CD4-positive, alpha-beta memory T cell (primary cell): ENCODE results near the gene TMEM134. TPM values are rescaled to one million over a fixed set of nuclear protein-coding genes. Genes with fewer than 3 reads are reported as not detected.

ENCODE experiments used
- CTCF ChIA-PET: fragments of 350-600 bp; sonication (Branson Sonifier 250); formaldehyde crosslinking; loops from one replicate; lab custom pipeline; 2021; ENCODE audit warnings: inconsistent platforms; ENCODE audit not compliant: partially characterized antibody; lab: Charles Lee
- POLR2A ChIA-PET: fragments of 350-600 bp; sonication (Branson Sonifier 250); formaldehyde crosslinking; loops from one replicate; lab custom pipeline; 2021; ENCODE audit not compliant: partially characterized antibody; lab: Charles Lee
- DNase-seq, 5 donors: peaks; one replicate each; pipeline versions ENCODE4 v3.0.0 to v3.0.0-alpha.2; 2020 to 2022; ENCODE audit warnings: mixed read lengths in 1 of 5
- H3K27ac ChIP-seq: one replicate; pipeline ENCODE4 v1.7.0; 2013; ENCODE audit warnings: low read depth, low read length
- H3K27me3 ChIP-seq: 2 replicates; pipeline ENCODE4 v1.7.0; 2013; ENCODE audit warnings: mild to moderate bottlenecking, low read length, moderate library complexity; ENCODE audit not compliant: insufficient read depth
- H3K36me3 ChIP-seq: 2 replicates; pipeline ENCODE4 v1.7.0; 2013; ENCODE audit warnings: mild to moderate bottlenecking, low read length, moderate library complexity; ENCODE audit not compliant: insufficient read depth
- H3K4me1 ChIP-seq: 2 replicates; pipeline ENCODE4 v1.7.0; 2013; ENCODE audit warnings: mild to moderate bottlenecking, low read length, moderate library complexity; ENCODE audit not compliant: insufficient read depth
- H3K4me3 ChIP-seq, 2 donors: one replicate each; pipeline ENCODE4 v1.7.0; 2013; ENCODE audit warnings: low read length in 2 of 2, mild to moderate bottlenecking in 1 of 2
- H3K9me3 ChIP-seq, 2 donors: one replicate each; pipeline ENCODE4 v1.7.0; 2013; ENCODE audit warnings: low read length in 2 of 2, control low read depth in 1 of 2; ENCODE audit not compliant: control insufficient read depth in 1 of 2
- H3K27ac Mint-ChIP-seq, 7 donors: one replicate each; pipeline ENCODE4 v1.8.0; 2020 to 2021; ENCODE audit warnings: mixed read lengths in 7 of 7, mild to moderate bottlenecking in 6 of 7, inconsistent platforms in 3 of 7, moderate library complexity in 3 of 7
- H3K27me3 Mint-ChIP-seq, 2 donors: one replicate each; pipeline ENCODE4 v1.8.0; 2020 to 2021; ENCODE audit warnings: mixed read lengths in 2 of 2
- H3K36me3 Mint-ChIP-seq, 2 donors: one replicate each; pipeline ENCODE4 v1.8.0; 2020 to 2021; ENCODE audit warnings: mixed read lengths in 2 of 2, inconsistent platforms in 1 of 2, mild to moderate bottlenecking in 1 of 2
- H3K4me1 Mint-ChIP-seq, 4 donors: one replicate each; pipeline ENCODE4 v1.8.0; 2020 to 2021; ENCODE audit warnings: mixed read lengths in 4 of 4, mild to moderate bottlenecking in 1 of 4
- H3K4me3 Mint-ChIP-seq, 8 donors: one replicate each; pipeline ENCODE4 v1.8.0; 2020 to 2021; ENCODE audit warnings: mixed read lengths in 8 of 8, mild to moderate bottlenecking in 7 of 8, moderate library complexity in 6 of 8, inconsistent platforms in 3 of 8
- H3K9me3 Mint-ChIP-seq, 8 donors: one replicate each; pipeline ENCODE4 v1.8.0; 2020 to 2021; ENCODE audit warnings: mixed read lengths in 8 of 8, mild to moderate bottlenecking in 5 of 8, inconsistent platforms in 3 of 8, moderate library complexity in 1 of 8
- intact Hi-C: fragments of 100-400 bp; cut with micrococcal nuclease; formaldehyde crosslinking; loops from one replicate; pipeline ENCODE4 v1.15.1; 2023
- polyA plus RNA-seq, 2 donors: library from polyadenylated mRNA; unstranded; fragments of 300-500 nt; fragmentation: Illumina TruSeq; gene quantifications; one replicate each; pipeline ENCODE4 v1.2.3, GENCODE V29; 2021
- total RNA-seq, 2 experiments: library from RNA; stranded (reverse); gene quantifications; one replicate each; pipeline ENCODE4 v1.2.3, GENCODE V29; 2021

Gene TMEM134
- total and polyA plus RNA-seq, 4 experiments from 2014 or later, result 90.1 to 162 (median 126) TPM

- POLR2A ChIA-PET, result interaction anchor here (1.1 to 16.2 kb wide), 10 partner anchors 9 to 139 kb away, joined by 3 to 279 read pairs (median 8); partner anchors contain the start of genes AIP, PITPNM1, PPP1CA and PTPRCAP
Measured at GRCh38 chr11:67491276-67492068, 22.4 kb upstream of the TMEM134 start.

GRCh38 chr11:67490727-67491065 is 21.6 kb upstream of the TMEM134 start:
- H3K27me3 ChIP-seq, result no peaks in the 10 kb centered on the region
- Mint-ChIP-seq H3K27ac (peak overlapping the region in 1 of 7 donors; percentile 16), H3K4me1 (peaks cover 25 to 41% (median 34%) of the 10 kb centered on the region in 4 donors), H3K9me3 (no peaks in the 10 kb centered on the region), H3K27me3 (no peaks in the 10 kb centered on the region), H3K4me3 (no peak overlapping the region), H3K36me3 (peaks cover 18 to 61% of the 10 kb centered on the region in 2 donors)
- H3K4me1 ChIP-seq, result peaks cover 38% of the 10 kb centered on the region
- H3K9me3 ChIP-seq, result no peaks in the 10 kb centered on the region
- H3K4me3 ChIP-seq, result no peak overlapping the region
- ChIA-PET CTCF (interaction anchor here (0.9 to 1.0 kb wide), 2 partner anchors 104 to 145 kb away, joined by 3 read pairs; no protein-coding TSS in a partner anchor), POLR2A (interaction anchor here (1.7 to 16.2 kb wide), 6 partner anchors 8 to 89 kb away, joined by 5 to 279 read pairs (median 35); partner anchors contain the start of genes AIP, PITPNM1, PPP1CA and PTPRCAP)
- intact Hi-C loops, result no loop called here
- no peak for DNase-seq
- H3K36me3 ChIP-seq, result peaks cover 42% of the 10 kb centered on the region
- no peak overlapping the region for H3K27ac ChIP-seq

More at GRCh38 chr11:67491276-67492068, 22.4 kb upstream of the TMEM134 start:
- no peak for DNase-seq
- H3K4me3 ChIP-seq, result no peak overlapping the region
- intact Hi-C loops, result no loop called here
- Mint-ChIP-seq H3K9me3 (no peaks in the 10 kb centered on the region), H3K4me3 (no peak overlapping the region), H3K27me3 (no peaks in the 10 kb centered on the region), H3K36me3 (peaks cover 18 to 60% of the 10 kb centered on the region in 2 donors), H3K4me1 (peaks cover 17 to 33% (median 26%) of the 10 kb centered on the region in 4 donors), H3K27ac (peak overlapping the region in 2 of 7 donors; percentile 16 to 36)
- CTCF ChIA-PET, result interaction anchor here (0.8 to 1.4 kb wide), 4 partner anchors 9 to 146 kb away, joined by 3 to 4 read pairs (median 3); partner anchors contain the start of genes AIP and PITPNM1
- no peaks in the 10 kb centered on the region for H3K9me3 ChIP-seq
- no peak overlapping the region for H3K27ac ChIP-seq
- peaks cover 48% of the 10 kb centered on the region for H3K36me3 ChIP-seq
- no peaks in the 10 kb centered on the region for H3K27me3 ChIP-seq
- peaks cover 30% of the 10 kb centered on the region for H3K4me1 ChIP-seq

GRCh38 chr11:67489885-67490726 is 21.1 kb upstream of the TMEM134 start:
- H3K4me3 ChIP-seq, result no peak overlapping the region
- intact Hi-C loops, result no loop called here
- H3K36me3 ChIP-seq, result peaks cover 41% of the 10 kb centered on the region
- H3K27me3 ChIP-seq, result no peaks in the 10 kb centered on the region
- CTCF ChIA-PET, result interaction anchor here (0.9 to 1.0 kb wide), 2 partner anchors 103 to 145 kb away, joined by 3 read pairs; no protein-coding TSS in a partner anchor
- H3K27me3 Mint-ChIP-seq, result no peaks in the 10 kb centered on the region
- no peaks in the 10 kb centered on the region for H3K9me3 ChIP-seq
- peak overlapping the region in 6 of 7 donors; percentile 24 to 90 (median 68) for H3K27ac Mint-ChIP-seq
- no peak overlapping the region for H3K4me3 Mint-ChIP-seq
- no peak for DNase-seq
- H3K9me3 Mint-ChIP-seq, result no peaks in the 10 kb centered on the region
- peaks cover 43% of the 10 kb centered on the region for H3K4me1 ChIP-seq
- H3K27ac ChIP-seq, result peak overlapping the region; percentile 13
- POLR2A ChIA-PET, result interaction anchor here (0.6 to 16.2 kb wide), 8 partner anchors 14 to 138 kb away, joined by 3 to 279 read pairs (median 7); partner anchors contain the start of genes PITPNM1, PPP1CA, PTPRCAP and RAD9A
- H3K36me3 Mint-ChIP-seq, result peaks cover 18 to 59% of the 10 kb centered on the region in 2 donors
- H3K4me1 Mint-ChIP-seq, result peaks cover 27 to 46% (median 38%) of the 10 kb centered on the region in 4 donors

GRCh38 chr11:67489203-67489884 is 20.3 kb upstream of the TMEM134 start:
- Mint-ChIP-seq H3K27me3 (no peaks in the 10 kb centered on the region), H3K9me3 (no peaks in the 10 kb centered on the region), H3K36me3 (peaks cover 18 to 59% of the 10 kb centered on the region in 2 donors), H3K27ac (peak overlapping the region in 5 of 7 donors; percentile 24 to 90 (median 83)), H3K4me3 (peak overlapping the region in 1 of 8 donors; percentile 46), H3K4me1 (peaks cover 35 to 53% (median 45%) of the 10 kb centered on the region in 4 donors)
- POLR2A ChIA-PET, result interaction anchor here (0.6 to 16.2 kb wide), 10 partner anchors 13 to 138 kb away, joined by 3 to 279 read pairs (median 7); partner anchors contain the start of genes PITPNM1, PPP1CA, PTPRCAP and RAD9A
- Histone ChIP-seq H3K27ac (peak overlapping the region; percentile 66), H3K36me3 (peaks cover 41% of the 10 kb centered on the region), H3K9me3 (no peaks in the 10 kb centered on the region), H3K4me3 (no peak overlapping the region), H3K4me1 (peaks cover 51% of the 10 kb centered on the region), H3K27me3 (no peaks in the 10 kb centered on the region)
- intact Hi-C loops, result no loop called here
- CTCF ChIA-PET, result interaction anchor here (1.1 to 1.8 kb wide), 3 partner anchors 13 to 138 kb away, joined by 3 to 5 read pairs (median 3); no protein-coding TSS in a partner anchor
- no peak for DNase-seq

- Mint-ChIP-seq H3K27ac (peak overlapping the region; percentile 86 to 99 (median 95)), H3K27me3 (no peaks in the 10 kb centered on the region), H3K9me3 (no peaks in the 10 kb centered on the region), H3K4me1 (peaks cover 46 to 75% (median 61%) of the 10 kb centered on the region in 4 donors), H3K4me3 (peak overlapping the region; percentile 69 to 100 (median 96)), H3K36me3 (peaks cover 18 to 52% of the 10 kb centered on the region in 2 donors)
- Histone ChIP-seq H3K4me1 (peaks cover 71% of the 10 kb centered on the region), H3K9me3 (no peaks in the 10 kb centered on the region), H3K4me3 (peak overlapping the region in 1 of 2 donors; percentile 45), H3K27me3 (no peaks in the 10 kb centered on the region), H3K27ac (peak overlapping the region; percentile 66), H3K36me3 (peaks cover 35% of the 10 kb centered on the region)
- DNase-seq, result peak in 1 of 5 donors; percentile 60
- intact Hi-C loops, result no loop called here
- POLR2A ChIA-PET, result interaction anchor here (0.6 to 16.2 kb wide), 15 partner anchors 8 to 247 kb away, joined by 3 to 279 read pairs (median 15); partner anchors contain the start of genes PITPNM1, POLD4, PPP1CA and PTPRCAP
- CTCF ChIA-PET, result interaction anchor here (1.3 to 1.5 kb wide), 3 partner anchors 18 to 85 kb away, joined by 4 read pairs; partner anchors contain the start of gene PPP1CA
Measured at GRCh38 chr11:67486481-67487195, 17.6 kb upstream of the TMEM134 start.
